ENCODE measurements around the gene TRIM40. TPM values are rescaled to one million over a fixed set of nuclear protein-coding genes. Genes with fewer than 3 reads are reported as not detected.

The TRIM40 gene
- total RNA-seq, 1 experiment from 2014 or later = not detected

DNA sequence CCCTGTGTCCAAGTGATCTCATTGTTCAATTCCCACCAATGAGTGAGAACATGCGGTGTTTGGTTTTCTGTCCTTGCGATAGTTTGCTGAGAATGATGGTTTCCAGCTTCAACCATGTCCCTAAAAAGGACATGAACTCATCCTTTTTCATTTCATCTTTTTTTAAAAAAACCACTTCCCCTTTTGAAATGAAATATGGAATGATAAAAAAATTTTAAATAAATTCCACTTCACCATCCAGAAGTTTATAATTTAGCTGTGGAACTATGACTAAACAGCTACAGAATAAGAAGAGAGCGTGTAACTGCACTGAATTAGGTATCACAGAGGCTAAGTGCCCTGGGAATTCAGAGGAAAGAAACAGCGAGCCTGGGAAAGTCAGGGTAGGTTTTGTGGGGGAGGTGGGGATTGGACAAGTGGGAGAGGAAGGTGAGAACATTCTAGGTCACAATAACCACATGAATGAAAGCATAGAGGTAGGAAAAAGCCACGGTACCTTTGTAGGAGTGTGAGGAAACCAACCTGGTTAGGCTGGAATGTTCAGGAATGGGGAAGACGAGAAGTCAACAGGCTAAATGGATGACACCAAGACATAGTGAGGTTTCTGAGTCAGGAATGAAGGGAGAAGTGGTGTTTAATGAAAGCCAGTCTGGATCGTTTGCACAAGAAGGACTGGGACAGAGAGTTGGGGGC lies 14.1 kb downstream of the TRIM40 start:
- POLR2A ChIA-PET = no interaction called here

More for the DNA sequence above, 14.1 kb downstream of the TRIM40 start:
- Histone ChIP-seq H2AFZ (ENCODE audit: low read depth, low read length, poor library complexity, severe bottlenecking) (no peak overlapping the region), H3K9me3 (ENCODE audit: control insufficient read depth in 1 of 2, insufficient read depth in 1 of 2, low read depth in 1 of 2, low read length in 2 of 2) (no peaks in the 10 kb centered on the region), H3K4me3 (replicated peaks in 1 of 2; ENCODE audit: low read depth in 1 of 2, low read length in 2 of 2) (no peak overlapping the region), H4K20me1 (ENCODE audit: insufficient read depth) (no peaks in the 10 kb centered on the region), H3K9me2 (ENCODE audit: insufficient read depth) (no peaks in the 10 kb centered on the region), H3K79me2 (ENCODE audit: insufficient read depth, low read length) (no peaks in the 10 kb centered on the region), H3K27me3 (ENCODE audit: insufficient read depth, low read length) (no peaks in the 10 kb centered on the region), H3K27ac (ENCODE audit: low read depth, low read length) (no peak overlapping the region), H3K4me1 (ENCODE audit: control insufficient read depth in 1 of 2, insufficient read depth in 2 of 2, low read length in 2 of 2) (peaks cover 8 to 9% of the 10 kb centered on the region in 2 experiments), H3K4me2 (ENCODE audit: low read length) (no peak overlapping the region), H3K36me3 (ENCODE audit: control insufficient read depth in 1 of 2, insufficient read depth in 2 of 2, low read length in 2 of 2) (no peaks in the 10 kb centered on the region), H3K9ac (ENCODE audit: low read length) (no peak overlapping the region)
- BruUV-seq (replicated peaks) = no TSS peak
- TF ChIP-seq CEBPB (IDR thresholded peaks at IDR 0.05; ENCODE audit: low read depth) (no peak), FOSL1 (IDR thresholded peaks at IDR 0.05; ENCODE audit: low read depth) (no peak), ELF1 (IDR thresholded peaks at IDR 0.05; ENCODE audit: borderline replicate concordance, low read depth) (no peak), YY1 (IDR thresholded peaks at IDR 0.05; ENCODE audit: extremely low read depth, insufficient replicate concordance, low read depth, low read length) (no peak), RAD21 (IDR thresholded peaks at IDR 0.05; ENCODE audit: low read depth) (no peak), EZH2 (IDR thresholded peaks at IDR 0.05) (no peak), SIN3A (IDR thresholded peaks at IDR 0.05; ENCODE audit: low read depth) (no peak)
- TF ChIP-seq, protein P1, sequence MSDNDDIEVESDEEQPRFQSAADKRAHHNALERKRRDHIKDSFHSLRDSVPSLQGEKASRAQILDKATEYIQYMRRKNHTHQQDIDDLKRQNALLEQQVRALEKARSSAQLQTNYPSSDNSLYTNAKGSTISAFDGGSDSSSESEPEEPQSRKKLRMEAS (IDR thresholded peaks at IDR 0.05) = no peak
- TF ChIP-seq, protein P2, sequence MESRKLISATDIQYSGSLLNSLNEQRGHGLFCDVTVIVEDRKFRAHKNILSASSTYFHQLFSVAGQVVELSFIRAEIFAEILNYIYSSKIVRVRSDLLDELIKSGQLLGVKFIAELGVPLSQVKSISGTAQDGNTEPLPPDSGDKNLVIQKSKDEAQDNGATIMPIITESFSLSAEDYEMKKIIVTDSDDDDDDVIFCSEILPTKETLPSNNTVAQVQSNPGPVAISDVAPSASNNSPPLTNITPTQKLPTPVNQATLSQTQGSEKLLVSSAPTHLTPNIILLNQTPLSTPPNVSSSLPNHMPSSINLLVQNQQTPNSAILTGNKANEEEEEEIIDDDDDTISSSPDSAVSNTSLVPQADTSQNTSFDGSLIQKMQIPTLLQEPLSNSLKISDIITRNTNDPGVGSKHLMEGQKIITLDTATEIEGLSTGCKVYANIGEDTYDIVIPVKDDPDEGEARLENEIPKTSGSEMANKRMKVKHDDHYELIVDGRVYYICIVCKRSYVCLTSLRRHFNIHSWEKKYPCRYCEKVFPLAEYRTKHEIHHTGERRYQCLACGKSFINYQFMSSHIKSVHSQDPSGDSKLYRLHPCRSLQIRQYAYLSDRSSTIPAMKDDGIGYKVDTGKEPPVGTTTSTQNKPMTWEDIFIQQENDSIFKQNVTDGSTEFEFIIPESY (IDR thresholded peaks at IDR 0.05; ENCODE audit: extremely low read depth, insufficient replicate concordance, low read length) = no peak
- intact Hi-C loops (cut with micrococcal nuclease) = no loop called here
- ATAC-seq (no peak), DNase-seq (ENCODE audit: low read depth, low spot score) (no peak)
- ChIA-PET CTCF (no interaction called here), RAD21 (ENCODE audit: low non-redundant PET in 1 of 2, low total read pairs in 2 of 2, uncharacterized antibody in 2 of 2, unreplicated experiment in 2 of 2) (no interaction called here)

All from HCT116 (cell line).